ENCODE data around the gene UXT.
"Not testable (repeated sequence)": the region's sequence is repeated elsewhere in the genome, so short reads cannot be mapped to it uniquely, and the experiment has no call there.

Gene UXT

GRCh38 chrX:47614618-47615017 lies 44.4 kb downstream of the UXT start:
- DNase-seq (ENCODE audit: low read depth), result no peak

- DNase-seq (ENCODE audit: low read depth), result no peak
Observed at GRCh38 chrX:47613082-47613481, 45.9 kb downstream of the UXT start.

- no peak for DNase-seq (ENCODE audit: low read depth)
Observed at GRCh38 chrX:47612418-47612817, 46.6 kb downstream of the UXT start.

GRCh38 chrX:47611926-47612325 lies 47.1 kb downstream of the UXT start:
- no peak for DNase-seq (ENCODE audit: low read depth)

GRCh38 chrX:47611489-47611888 lies 47.5 kb downstream of the UXT start:
- DNase-seq (ENCODE audit: low read depth), result no peak

GRCh38 chrX:47610511-47610910 lies 48.5 kb downstream of the UXT start:
- no peak for DNase-seq (ENCODE audit: low read depth)

GRCh38 chrX:47608130-47608810 lies 50.7 kb downstream of the UXT start:
- DNase-seq (ENCODE audit: low read depth), result no peak

GRCh38 chrX:47607091-47607490 lies 51.9 kb downstream of the UXT start:
- DNase-seq (ENCODE audit: low read depth), result no peak

GRCh38 chrX:47605024-47605423 lies 54.0 kb downstream of the UXT start:
- no peak for DNase-seq (ENCODE audit: low read depth)

- not testable (repeated sequence) for DNase-seq (ENCODE audit: low read depth)
Observed at GRCh38 chrX:47603125-47603524, 55.9 kb downstream of the UXT start.

Data from stimulated activated CD8-positive, alpha-beta memory T cell treated with anti-CD3 and anti-CD28 coated beads, Interleukin-15, amount 100 ng/mL, for 1 hour (primary cell).